ENCODE data around the gene ENTREP3.
A peak's percentile ranks its signal among the peaks of the same experiment; 100 is the strongest.
"Not testable (repeated sequence)": the region's sequence is repeated elsewhere in the genome, so short reads cannot be mapped to it uniquely, and the experiment has no call there.

The ENTREP3 gene

DNA sequence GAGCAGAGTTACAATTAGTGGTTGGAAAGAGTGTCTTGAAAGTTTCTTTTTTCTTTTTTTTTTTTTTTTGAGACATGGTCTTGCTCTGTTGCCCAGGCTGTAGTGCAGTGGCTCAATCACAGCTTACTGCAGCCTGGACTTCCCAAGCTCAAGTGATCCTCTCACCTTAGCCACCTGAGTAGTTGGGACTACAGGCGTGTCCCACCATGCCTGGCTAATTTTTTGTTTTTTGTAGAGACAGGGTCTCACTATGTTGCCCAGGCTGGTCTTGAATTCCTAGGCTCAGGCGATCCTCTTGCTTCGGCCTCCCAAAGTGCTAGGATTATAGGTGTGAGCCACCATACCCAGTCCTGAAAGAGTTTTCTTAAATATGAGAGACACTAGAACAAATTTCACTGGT is 8.5 kb downstream of the ENTREP3 start:
- H3K27me3 ChIP-seq (ENCODE audit: insufficient read depth, low read length, poor library complexity); H3K23ac ChIP-seq (ENCODE audit: low read length); H3K79me1 ChIP-seq (ENCODE audit: low read length); H4K5ac ChIP-seq (ENCODE audit: low read length); H3K4me3 ChIP-seq (ENCODE audit: low read length); H3K4me2 ChIP-seq (ENCODE audit: low read length); H4K8ac ChIP-seq (ENCODE audit: low read depth, low read length); H2BK120ac ChIP-seq (ENCODE audit: low read depth, low read length); H3K9ac ChIP-seq (ENCODE audit: low read length); H2AK5ac ChIP-seq (ENCODE audit: low read length); H3K79me2 ChIP-seq (ENCODE audit: control insufficient read depth, insufficient read depth, low read length); H3K56ac ChIP-seq (ENCODE audit: low read length); H3K36me3 ChIP-seq (ENCODE audit: control insufficient read depth, insufficient read depth, low read length); DNase-seq; H3K27ac ChIP-seq (ENCODE audit: low read depth, low read length); H3K18ac ChIP-seq (ENCODE audit: low read length); H3K4ac ChIP-seq (ENCODE audit: low read depth, low read length); H2BK5ac ChIP-seq (ENCODE audit: low read length); H3K4me1 ChIP-seq (ENCODE audit: control insufficient read depth, low read depth, low read length); H2BK15ac ChIP-seq (replicated peaks; ENCODE audit: low read depth): not testable (repeated sequence)
- WGBS (ENCODE audit: extremely low coverage, insufficient coverage, low lambda C conversion rate): no CpG with 5 or more reads among the region's 3 CpGs

DNA sequence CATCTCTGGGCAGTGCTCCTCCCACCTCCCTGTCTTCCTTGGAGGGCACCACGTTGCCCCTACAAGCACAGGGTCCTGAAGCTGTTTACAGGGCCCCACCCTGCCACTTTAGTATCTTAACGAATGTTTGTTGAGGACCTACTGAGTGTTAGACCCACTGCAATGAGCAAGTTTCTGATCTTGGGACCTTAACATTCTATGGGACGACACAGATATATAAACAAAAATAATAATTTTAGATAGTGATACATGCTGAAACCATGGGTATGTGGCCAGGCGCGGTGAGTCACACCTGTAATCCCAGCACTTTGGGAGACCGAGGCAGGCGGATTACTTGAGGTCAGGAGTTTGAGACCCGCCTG is 10.1 kb downstream of the ENTREP3 start:
- Histone ChIP-seq H3K4me1 (ENCODE audit: control insufficient read depth, low read depth, low read length) (peaks cover 2% of the 10 kb centered on the region), H2BK15ac (replicated peaks; ENCODE audit: low read depth) (no peak overlapping the region), H3K23ac (ENCODE audit: low read length) (no peak overlapping the region), H3K79me2 (ENCODE audit: control insufficient read depth, insufficient read depth, low read length) (no peaks in the 10 kb centered on the region), H4K5ac (ENCODE audit: low read length) (no peak overlapping the region), H3K79me1 (ENCODE audit: low read length) (no peaks in the 10 kb centered on the region), H3K18ac (ENCODE audit: low read length) (peak overlapping the region; percentile 69), H2BK5ac (ENCODE audit: low read length) (peak overlapping the region; percentile 84), H2AK5ac (ENCODE audit: low read length) (no peak overlapping the region), H3K4me2 (ENCODE audit: low read length) (peak overlapping the region; percentile 66), H3K4me3 (ENCODE audit: low read length) (no peak overlapping the region), H3K56ac (ENCODE audit: low read length) (peak overlapping the region; percentile 95), H3K9ac (ENCODE audit: low read length) (peak overlapping the region; percentile 87), H4K8ac (ENCODE audit: low read depth, low read length) (no peak overlapping the region), H2BK120ac (ENCODE audit: low read depth, low read length) (no peak overlapping the region), H3K4ac (ENCODE audit: low read depth, low read length) (peak overlapping the region; percentile 70), H3K27me3 (ENCODE audit: insufficient read depth, low read length, poor library complexity) (no peaks in the 10 kb centered on the region), H3K27ac (ENCODE audit: low read depth, low read length) (peak overlapping the region; percentile 53), H3K36me3 (ENCODE audit: control insufficient read depth, insufficient read depth, low read length) (no peaks in the 10 kb centered on the region)
- DNase-seq: no peak
- no CpG with 5 or more reads among the region's 8 CpGs for WGBS (ENCODE audit: extremely low coverage, insufficient coverage, low lambda C conversion rate)

DNA sequence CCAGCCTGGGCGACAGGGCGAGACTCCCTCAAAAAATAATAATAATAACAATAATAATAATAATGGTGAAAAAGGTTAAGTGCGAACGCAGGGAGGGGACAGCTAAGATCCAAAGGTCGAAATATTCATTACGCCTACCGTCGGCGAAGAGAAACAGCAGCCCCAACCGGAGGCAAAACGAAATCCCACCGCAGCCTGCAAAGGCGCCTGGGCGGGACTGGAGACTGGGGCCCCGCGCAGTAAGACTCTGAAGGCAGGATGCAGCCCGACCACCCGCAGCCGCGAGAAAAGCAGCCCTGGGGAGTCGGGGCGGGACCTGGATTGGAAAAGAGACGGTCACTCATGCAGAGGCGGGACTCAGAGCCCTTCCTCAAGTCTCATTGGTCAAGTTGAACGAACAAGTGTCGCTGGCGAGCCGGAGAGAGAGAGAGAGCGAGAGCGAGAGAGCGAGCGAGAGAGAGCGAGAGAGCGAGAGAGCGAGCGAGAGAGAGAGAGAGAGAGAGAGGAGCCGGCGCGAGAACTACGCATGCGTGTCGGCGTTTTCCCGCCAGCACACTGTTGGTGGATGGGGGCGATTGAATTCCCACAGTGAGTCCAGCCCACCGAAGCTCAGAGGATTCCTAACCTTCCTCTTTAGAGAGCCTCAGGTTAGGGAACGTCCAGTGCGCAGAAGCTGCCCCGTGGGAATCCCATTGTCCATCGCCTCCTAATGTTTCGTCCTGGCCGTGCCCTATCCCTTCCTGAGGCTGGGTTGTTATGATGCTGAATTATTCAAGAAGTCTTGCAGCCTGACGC is 10.7 kb downstream of the ENTREP3 start:
- no peaks in the 10 kb centered on the region for H3K36me3 ChIP-seq (ENCODE audit: control insufficient read depth, insufficient read depth, low read length)
- WGBS (ENCODE audit: extremely low coverage, insufficient coverage, low lambda C conversion rate): no CpG with 5 or more reads among the region's 53 CpGs
- no peaks in the 10 kb centered on the region for H3K27me3 ChIP-seq (ENCODE audit: insufficient read depth, low read length, poor library complexity)
- no peak overlapping the region for H4K8ac ChIP-seq (ENCODE audit: low read depth, low read length)
- peak overlapping the region; percentile 66 for H3K23ac ChIP-seq (ENCODE audit: low read length)
- no peaks in the 10 kb centered on the region for H3K79me2 ChIP-seq (ENCODE audit: control insufficient read depth, insufficient read depth, low read length)
- no peak overlapping the region for H4K5ac ChIP-seq (ENCODE audit: low read length)
- H3K4me3 ChIP-seq (ENCODE audit: low read length): peak overlapping the region; percentile 58
- H2AK5ac ChIP-seq (ENCODE audit: low read length): no peak overlapping the region
- peak overlapping the region; percentile 69 for H3K18ac ChIP-seq (ENCODE audit: low read length)
- H3K27ac ChIP-seq (ENCODE audit: low read depth, low read length): peak overlapping the region; percentile 53
- peak overlapping the region; percentile 84 for H2BK5ac ChIP-seq (ENCODE audit: low read length)
- peak; percentile 100 for DNase-seq
- H3K4ac ChIP-seq (ENCODE audit: low read depth, low read length): peak overlapping the region; percentile 76
- no peak overlapping the region for H2BK120ac ChIP-seq (ENCODE audit: low read depth, low read length)
- no peak overlapping the region for H2BK15ac ChIP-seq (replicated peaks; ENCODE audit: low read depth)
- H3K4me2 ChIP-seq (ENCODE audit: low read length): peak overlapping the region; percentile 66
- H3K9ac ChIP-seq (ENCODE audit: low read length): peak overlapping the region; percentile 87
- H3K79me1 ChIP-seq (ENCODE audit: low read length): no peaks in the 10 kb centered on the region
- H3K4me1 ChIP-seq (ENCODE audit: control insufficient read depth, low read depth, low read length): no peaks in the 10 kb centered on the region
- H3K56ac ChIP-seq (ENCODE audit: low read length): peak overlapping the region; percentile 95

DNA sequence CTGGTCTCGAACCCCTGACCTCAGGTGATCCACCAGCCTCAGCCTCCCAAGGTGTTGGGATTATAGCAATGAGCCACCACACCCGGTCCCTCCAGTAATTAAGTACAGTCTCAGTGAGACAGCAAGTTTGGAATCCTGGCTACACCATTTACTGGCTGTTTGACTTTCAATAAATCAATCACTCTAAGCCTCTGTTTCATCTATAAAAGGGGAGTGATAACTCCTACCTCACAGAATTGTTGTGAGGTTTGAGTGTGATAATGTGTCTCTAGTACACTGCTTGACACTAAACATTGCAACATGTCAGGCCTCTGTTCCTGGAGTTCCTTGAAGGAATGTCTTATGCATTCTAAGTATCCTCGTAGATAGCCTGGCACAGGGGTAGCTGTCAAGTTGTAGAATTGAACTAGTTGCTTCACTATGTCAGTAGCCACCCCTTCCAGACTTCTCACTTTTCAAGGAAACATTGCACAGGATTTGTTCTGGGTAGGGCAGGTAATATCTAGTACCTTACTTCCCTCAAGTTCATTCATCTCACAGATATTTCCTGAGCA is 12.4 kb downstream of the ENTREP3 start:
- Histone ChIP-seq H4K8ac (ENCODE audit: low read depth, low read length) (no peak overlapping the region), H3K36me3 (ENCODE audit: control insufficient read depth, insufficient read depth, low read length) (no peaks in the 10 kb centered on the region), H3K18ac (ENCODE audit: low read length) (no peak overlapping the region), H3K27me3 (ENCODE audit: insufficient read depth, low read length, poor library complexity) (no peaks in the 10 kb centered on the region), H4K5ac (ENCODE audit: low read length) (no peak overlapping the region), H3K4me1 (ENCODE audit: control insufficient read depth, low read depth, low read length) (no peaks in the 10 kb centered on the region), H2BK120ac (ENCODE audit: low read depth, low read length) (no peak overlapping the region), H2BK15ac (replicated peaks; ENCODE audit: low read depth) (no peak overlapping the region), H3K4me2 (ENCODE audit: low read length) (no peak overlapping the region), H3K27ac (ENCODE audit: low read depth, low read length) (no peak overlapping the region), H2BK5ac (ENCODE audit: low read length) (no peak overlapping the region), H2AK5ac (ENCODE audit: low read length) (no peak overlapping the region), H3K9ac (ENCODE audit: low read length) (peak overlapping the region; percentile 3), H3K4me3 (ENCODE audit: low read length) (no peak overlapping the region), H3K56ac (ENCODE audit: low read length) (peak overlapping the region; percentile 85), H3K23ac (ENCODE audit: low read length) (no peak overlapping the region), H3K79me2 (ENCODE audit: control insufficient read depth, insufficient read depth, low read length) (no peaks in the 10 kb centered on the region), H3K79me1 (ENCODE audit: low read length) (no peaks in the 10 kb centered on the region), H3K4ac (ENCODE audit: low read depth, low read length) (no peak overlapping the region)
- DNase-seq: no peak
- WGBS (ENCODE audit: extremely low coverage, insufficient coverage, low lambda C conversion rate): no CpG with 5 or more reads among the region's 3 CpGs

DNA sequence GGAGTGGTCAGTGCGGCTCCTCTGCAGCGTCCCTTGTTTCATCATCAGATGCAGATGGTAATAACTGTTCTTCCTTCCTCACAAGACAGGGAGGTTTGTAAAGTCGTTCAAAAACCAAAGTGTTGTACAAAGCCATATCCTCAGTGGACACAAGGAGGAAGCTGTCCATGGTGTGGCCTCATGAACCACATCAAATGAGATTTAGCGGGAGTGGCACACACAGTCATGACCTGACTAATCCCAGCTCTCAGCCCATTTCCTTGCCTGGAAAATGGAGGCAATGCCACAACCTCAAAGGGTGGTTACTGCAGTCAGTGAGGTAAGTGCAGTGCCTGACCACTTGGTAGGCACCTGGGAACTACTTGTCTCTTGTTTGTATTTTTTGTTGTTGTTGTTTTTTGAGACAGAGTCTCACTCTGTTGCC is 13.4 kb downstream of the ENTREP3 start:
- Histone ChIP-seq H3K23ac (ENCODE audit: low read length) (no peak overlapping the region), H3K27me3 (ENCODE audit: insufficient read depth, low read length, poor library complexity) (no peaks in the 10 kb centered on the region), H4K8ac (ENCODE audit: low read depth, low read length) (no peak overlapping the region), H3K56ac (ENCODE audit: low read length) (peak overlapping the region; percentile 42), H2BK120ac (ENCODE audit: low read depth, low read length) (no peak overlapping the region), H3K4ac (ENCODE audit: low read depth, low read length) (no peak overlapping the region), H3K18ac (ENCODE audit: low read length) (no peak overlapping the region), H4K5ac (ENCODE audit: low read length) (no peak overlapping the region), H3K4me1 (ENCODE audit: control insufficient read depth, low read depth, low read length) (no peaks in the 10 kb centered on the region), H2BK5ac (ENCODE audit: low read length) (no peak overlapping the region), H3K36me3 (ENCODE audit: control insufficient read depth, insufficient read depth, low read length) (no peaks in the 10 kb centered on the region), H3K9ac (ENCODE audit: low read length) (no peak overlapping the region), H3K4me2 (ENCODE audit: low read length) (no peak overlapping the region), H3K27ac (ENCODE audit: low read depth, low read length) (no peak overlapping the region), H2AK5ac (ENCODE audit: low read length) (peak overlapping the region; percentile 85), H2BK15ac (replicated peaks; ENCODE audit: low read depth) (no peak overlapping the region), H3K79me1 (ENCODE audit: low read length) (no peaks in the 10 kb centered on the region), H3K4me3 (ENCODE audit: low read length) (no peak overlapping the region), H3K79me2 (ENCODE audit: control insufficient read depth, insufficient read depth, low read length) (no peaks in the 10 kb centered on the region)
- DNase-seq: no peak
- WGBS (ENCODE audit: extremely low coverage, insufficient coverage, low lambda C conversion rate): no CpG with 5 or more reads among the region's 4 CpGs

All from mesendoderm (in vitro differentiated cells).